CMK (cell line): ENCODE results near the gene FBF1.
"Not testable (repeated sequence)": the region's sequence is repeated elsewhere in the genome, so short reads cannot be mapped to it uniquely, and the experiment has no call there.

Experiments used
- DNase-seq: peaks from one replicate; pipeline ENCODE4 v3.0.0-alpha.2; 2010; ENCODE audit warnings: low read depth

FBF1 gene

GRCh38 chr17:75896415-75897159 is 44.3 kb downstream of the FBF1 start, which contains the start of gene TRIM65:
TSS of gene TRIM65 (minus strand) at chr17:75896951. CDS start at chr17:75896937, 14 bp downstream.
- peak; percentile 78 for DNase-seq

- DNase-seq = no peak
Measured at GRCh38 chr17:75895370-75896155, 45.3 kb downstream of the FBF1 start.

GRCh38 chr17:75894049-75894733 is 46.7 kb downstream of the FBF1 start:
- DNase-seq = no peak

- no peak for DNase-seq
Measured at GRCh38 chr17:75893305-75894048, 47.4 kb downstream of the FBF1 start.

GRCh38 chr17:75892556-75893224 is 48.2 kb downstream of the FBF1 start:
- no peak for DNase-seq

- DNase-seq = no peak
Measured at GRCh38 chr17:75891605-75892555, 49.0 kb downstream of the FBF1 start.

- DNase-seq = no peak
Measured at GRCh38 chr17:75891022-75891604, 49.7 kb downstream of the FBF1 start.

- DNase-seq = no peak
Measured at GRCh38 chr17:75889454-75889853, 51.4 kb downstream of the FBF1 start.

GRCh38 chr17:75888484-75888883 is 52.4 kb downstream of the FBF1 start:
- DNase-seq = no peak

- DNase-seq = not testable (repeated sequence)
Measured at GRCh38 chr17:75885860-75886259, 55.0 kb downstream of the FBF1 start.

- DNase-seq = no peak
Measured at GRCh38 chr17:75885431-75885830, 55.4 kb downstream of the FBF1 start.

- DNase-seq = no peak
Measured at GRCh38 chr17:75881678-75882454, 59.0 kb downstream of the FBF1 start.

GRCh38 chr17:75880266-75880665 is 60.6 kb downstream of the FBF1 start:
- no peak for DNase-seq

- DNase-seq = no peak
Measured at GRCh38 chr17:75878174-75878998, 62.5 kb downstream of the FBF1 start, which contains the start of gene TRIM47. TSS of gene TRIM47 (minus strand) at chr17:75878581. CDS start at chr17:75878548, 33 bp downstream.

- DNase-seq = no peak
Measured at GRCh38 chr17:75877752-75878173, 63.1 kb downstream of the FBF1 start.

GRCh38 chr17:75876938-75877751 is 63.7 kb downstream of the FBF1 start:
- no peak for DNase-seq
